Stimulated activated CD4-positive, alpha-beta T cell treated with anti-CD3 and anti-CD28 coated beads, Interleukin-15, amount 100 ng/mL, for 1 hour (primary cell): ENCODE measurements around the gene NEK11.

Source experiments
- DNase-seq, 2 donors: peaks; one replicate each; pipeline ENCODE4 v3.0.0-alpha.2; 2020; ENCODE audit warnings: low read depth in 1 of 2, low spot score in 1 of 2

NEK11 gene

DNA sequence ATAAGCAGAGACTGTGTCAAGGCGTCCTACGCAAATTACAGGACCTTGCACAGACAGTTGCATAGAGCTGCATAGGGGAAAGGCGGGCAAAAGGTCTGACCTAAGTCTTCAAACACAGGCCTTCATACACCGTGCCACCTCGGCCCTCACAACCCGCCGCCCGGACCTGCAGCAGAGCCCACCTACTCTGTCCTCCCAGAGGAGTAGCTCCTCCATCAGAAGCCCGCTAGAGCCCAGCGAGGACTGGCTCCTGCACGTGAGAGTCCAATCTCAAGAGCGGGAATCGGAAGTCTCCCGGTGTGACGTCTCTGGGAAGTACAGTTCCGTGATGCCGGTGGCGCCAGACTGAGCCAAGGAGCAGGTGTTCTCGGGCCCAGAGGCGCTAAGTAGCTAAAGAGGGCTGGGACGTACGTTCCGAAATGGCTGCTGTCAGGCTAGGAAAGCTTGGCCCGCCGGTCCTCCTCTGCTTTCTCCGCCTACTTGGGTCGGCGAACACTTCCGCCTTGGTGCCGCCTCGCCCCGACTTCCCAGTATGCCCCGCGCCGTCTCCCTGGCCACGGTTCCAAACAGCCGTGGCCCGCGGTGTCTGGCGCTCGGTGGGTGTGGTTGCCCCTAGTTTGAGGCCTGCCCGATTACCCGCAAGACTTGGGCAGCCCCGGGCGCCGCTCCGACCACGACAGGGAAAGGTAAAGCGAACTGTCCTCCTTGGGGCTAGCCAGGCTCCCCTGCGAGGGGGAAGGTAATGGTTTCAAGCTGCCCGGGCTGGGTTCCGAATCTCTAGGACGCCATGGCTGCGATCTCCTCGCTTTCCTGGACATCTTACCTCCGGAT lies at the start of gene NEK11, which contains the start of gene ASTE1:
TSS of gene NEK11 (plus strand) at position 557 of the 831 bp plus-strand sequence. CDS start 2,832 bp downstream, outside the sequence.
TSS of gene ASTE1 (minus strand) at position 505 of the 831 bp plus-strand sequence. CDS start 1,519 bp downstream, outside the sequence.
- peak; percentile 80 to 83 for DNase-seq

DNA sequence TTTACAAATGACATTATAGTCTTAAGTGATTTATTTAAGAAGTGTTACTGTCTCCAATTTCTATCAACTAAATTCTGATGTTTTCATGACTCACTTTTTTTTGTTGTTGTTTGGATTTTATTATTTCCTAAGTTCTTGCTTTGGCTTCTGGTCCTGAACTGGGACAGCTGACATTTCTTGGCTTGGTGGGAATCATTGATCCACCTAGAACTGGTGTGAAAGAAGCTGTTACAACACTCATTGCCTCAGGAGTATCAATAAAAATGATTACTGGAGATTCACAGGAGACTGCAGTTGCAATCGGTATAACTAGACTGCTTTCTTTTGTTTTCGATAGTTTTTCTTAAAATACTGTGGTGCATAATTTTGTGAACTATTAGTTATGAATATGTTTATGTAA lies 47.6 kb upstream of the NEK11 start:
- DNase-seq, result no peak

DNA sequence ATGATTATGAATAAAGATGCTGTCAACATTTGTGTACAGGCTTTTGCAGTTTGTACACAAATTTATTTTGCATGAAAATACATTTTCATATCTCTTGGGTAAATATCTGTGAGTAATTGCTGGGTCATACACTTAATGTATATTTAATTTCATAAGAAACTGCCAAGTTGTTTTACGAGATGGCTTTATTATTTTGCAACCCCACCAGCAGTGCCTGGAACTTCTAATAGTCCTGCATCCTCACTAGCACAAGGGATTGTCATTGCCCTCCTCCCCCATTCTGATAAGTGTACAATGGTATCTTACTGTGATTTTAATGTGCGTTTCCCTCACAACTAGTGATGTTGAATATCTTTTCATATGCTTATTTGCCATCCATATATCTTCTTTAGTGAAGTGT lies 45.2 kb upstream of the NEK11 start:
- no peak for DNase-seq

- DNase-seq, result no peak
These were observed 36.4 kb upstream of the NEK11 start for GRCh38 chr3:130990282-130990681.

DNA sequence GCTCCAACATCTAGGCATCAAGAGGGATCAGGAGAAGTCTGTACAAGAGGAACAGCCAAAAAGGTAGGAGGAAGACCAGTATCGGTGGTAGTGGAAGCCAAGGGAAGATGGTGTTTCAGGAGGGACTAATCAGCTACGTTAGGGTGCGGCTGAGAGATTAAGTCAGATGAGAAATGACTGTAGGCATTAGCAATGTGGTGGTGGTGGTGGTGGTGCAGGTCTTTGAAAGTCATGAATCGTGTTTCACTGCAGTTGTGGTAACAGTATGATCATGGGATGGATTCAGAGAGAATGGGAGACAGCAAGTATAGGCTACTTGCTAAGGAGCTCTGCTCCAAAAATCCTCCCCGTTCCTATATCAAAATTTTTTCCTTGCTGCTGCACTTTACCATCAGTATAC lies 35.6 kb upstream of the NEK11 start:
- DNase-seq, result no peak

DNA sequence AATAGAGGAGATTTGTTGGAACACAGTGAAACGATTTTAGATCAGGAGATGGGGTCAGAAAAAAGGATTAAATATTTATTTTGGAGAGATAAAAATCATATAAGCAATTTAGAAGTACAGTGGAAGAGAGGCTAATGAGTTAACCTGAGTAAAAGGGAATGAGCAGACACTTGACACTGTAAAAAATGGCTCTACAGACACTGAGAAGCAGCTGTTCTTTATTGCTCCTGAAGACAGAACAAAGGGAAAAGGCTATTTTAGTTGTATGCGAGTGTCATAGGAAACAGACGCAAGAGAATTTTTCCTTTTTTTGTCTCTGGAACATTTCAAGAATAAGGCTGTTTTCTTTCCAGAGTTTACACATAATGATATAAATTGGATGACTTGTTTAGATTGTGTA lies 34.3 kb upstream of the NEK11 start:
- no peak for DNase-seq

GRCh38 chr3:130997289-130997688 lies 29.4 kb upstream of the NEK11 start:
- no peak for DNase-seq

GRCh38 chr3:131001071-131001470 lies 25.6 kb upstream of the NEK11 start:
- DNase-seq, result no peak

DNA sequence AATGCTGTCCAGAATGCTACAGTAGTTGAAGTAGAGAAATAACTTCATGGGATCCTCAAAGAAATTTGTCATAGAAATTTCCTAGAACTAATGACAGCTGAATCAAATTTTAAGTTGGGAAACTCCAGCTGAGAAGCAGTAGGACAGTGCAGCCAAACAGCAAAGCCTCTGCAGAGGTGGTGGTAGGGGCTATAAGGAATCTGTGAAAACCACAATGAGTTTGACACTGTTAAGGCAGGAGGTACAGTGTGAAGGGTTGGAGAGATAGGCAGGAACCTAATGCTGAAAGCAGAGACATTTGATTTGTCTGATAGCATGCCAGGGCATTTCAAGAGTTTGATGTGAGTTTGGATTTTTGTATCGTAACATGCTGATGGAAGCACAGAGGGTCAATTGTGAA lies 22.1 kb upstream of the NEK11 start:
- DNase-seq, result no peak

DNA sequence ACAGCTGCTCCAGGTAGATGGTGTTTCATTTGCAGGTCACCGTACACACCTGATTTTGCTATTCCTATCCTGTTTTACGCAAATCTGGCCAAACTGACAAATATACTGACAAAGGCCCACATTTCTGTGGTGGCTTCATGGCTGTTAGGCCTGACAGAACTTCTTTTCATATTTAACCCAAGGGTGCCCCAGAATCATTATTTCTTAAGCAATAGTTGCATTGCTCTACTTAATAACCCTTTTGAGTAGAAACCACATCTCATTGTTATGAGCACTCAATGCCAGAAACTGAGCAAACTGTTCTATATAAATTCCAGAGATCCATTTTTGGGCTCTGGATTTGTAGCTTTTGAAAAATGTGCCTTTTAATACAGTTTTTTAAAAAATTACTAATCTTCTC lies 19.4 kb upstream of the NEK11 start:
- DNase-seq, result no peak

GRCh38 chr3:131007782-131008181 lies 18.9 kb upstream of the NEK11 start:
- DNase-seq, result no peak

GRCh38 chr3:131008326-131008725 lies 18.4 kb upstream of the NEK11 start:
- DNase-seq, result no peak

GRCh38 chr3:131009698-131010097 lies 17.0 kb upstream of the NEK11 start:
- no peak for DNase-seq

GRCh38 chr3:131018970-131019369 lies 7.7 kb upstream of the NEK11 start:
- DNase-seq, result no peak

DNA sequence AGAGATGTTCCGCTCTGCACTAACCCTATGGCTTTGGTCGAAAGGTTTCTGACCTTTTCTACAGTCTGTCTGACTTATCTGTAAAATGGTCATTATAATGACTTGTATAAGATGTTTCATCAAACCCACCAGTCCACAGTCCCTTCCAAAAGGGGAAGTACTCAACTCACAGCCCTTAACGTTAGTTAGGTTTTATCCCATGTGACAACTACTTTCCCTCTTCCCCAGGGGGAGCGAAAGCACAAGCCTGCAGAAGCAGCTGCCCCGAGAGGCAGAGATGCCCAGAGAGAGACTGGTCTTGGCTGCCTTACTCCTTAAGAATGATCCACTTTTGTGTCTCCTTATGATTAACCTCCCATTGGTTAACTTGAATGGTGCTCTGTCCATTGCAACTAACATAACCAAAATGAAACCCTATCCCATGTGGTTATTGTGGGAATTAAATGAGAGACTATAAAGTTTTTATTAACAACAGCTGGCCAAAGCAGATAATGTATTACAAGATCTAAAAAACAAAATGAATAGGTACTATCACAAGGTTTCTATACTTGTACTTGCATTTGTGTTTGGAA lies 6.5 kb upstream of the NEK11 start:
- no peak for DNase-seq

- no peak for DNase-seq
These were observed 1.1 kb upstream of the NEK11 start for GRCh38 chr3:131025539-131025938.

DNA sequence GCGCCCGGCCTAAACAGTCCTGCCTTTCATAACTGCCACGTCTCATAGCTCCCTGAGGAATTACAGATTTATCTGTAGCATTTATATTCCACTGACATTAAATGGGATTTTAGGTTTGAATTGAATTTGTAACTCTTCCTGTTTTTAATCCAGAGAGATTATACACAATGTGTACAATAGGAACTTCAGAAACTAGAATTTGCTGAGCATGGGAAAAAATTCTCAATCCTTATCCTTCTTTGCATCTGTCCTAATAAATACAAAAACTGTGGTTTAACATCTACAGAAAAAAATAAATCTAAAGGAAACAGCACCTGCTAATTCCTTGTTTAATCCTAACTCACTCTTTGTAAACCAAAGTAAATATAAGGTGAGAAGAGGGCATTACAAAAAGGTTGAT lies 2.2 kb downstream of the NEK11 start:
- DNase-seq, result no peak

- DNase-seq, result no peak
These were observed 5.0 kb downstream of the NEK11 start for GRCh38 chr3:131031660-131032059.

GRCh38 chr3:131033480-131034080 lies 6.9 kb downstream of the NEK11 start:
- DNase-seq, result no peak

DNA sequence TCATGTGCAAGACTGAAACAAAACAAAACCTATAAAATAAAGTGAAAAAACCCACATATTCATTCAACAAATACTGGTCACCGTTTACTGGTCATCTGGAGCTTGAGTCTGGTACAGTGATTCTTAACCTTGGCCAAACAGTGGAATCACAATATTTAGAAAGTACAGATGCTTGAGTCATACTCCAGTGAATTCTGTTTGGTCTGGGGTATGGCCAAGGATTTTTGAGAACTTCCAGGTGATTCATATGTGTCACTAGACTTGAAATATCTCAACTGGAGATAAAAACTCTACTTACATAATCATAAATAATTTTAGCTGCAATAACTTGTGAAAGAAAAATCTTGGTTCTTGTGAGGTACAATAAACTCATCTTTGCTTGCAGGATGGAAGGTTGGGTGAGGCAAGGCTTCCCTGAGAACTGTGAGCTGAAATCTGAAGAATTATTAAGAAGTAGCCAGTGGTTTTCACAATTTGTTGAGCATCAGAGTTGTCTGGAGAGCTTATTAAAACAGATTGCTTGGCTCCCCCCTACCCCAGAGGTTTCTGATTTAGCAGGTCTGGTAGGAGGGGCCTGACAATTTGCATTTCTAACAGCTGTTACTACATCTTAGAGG lies 9.6 kb downstream of the NEK11 start:
- DNase-seq, result no peak

GRCh38 chr3:131036986-131037385 lies 10.3 kb downstream of the NEK11 start:
- DNase-seq, result no peak

DNA sequence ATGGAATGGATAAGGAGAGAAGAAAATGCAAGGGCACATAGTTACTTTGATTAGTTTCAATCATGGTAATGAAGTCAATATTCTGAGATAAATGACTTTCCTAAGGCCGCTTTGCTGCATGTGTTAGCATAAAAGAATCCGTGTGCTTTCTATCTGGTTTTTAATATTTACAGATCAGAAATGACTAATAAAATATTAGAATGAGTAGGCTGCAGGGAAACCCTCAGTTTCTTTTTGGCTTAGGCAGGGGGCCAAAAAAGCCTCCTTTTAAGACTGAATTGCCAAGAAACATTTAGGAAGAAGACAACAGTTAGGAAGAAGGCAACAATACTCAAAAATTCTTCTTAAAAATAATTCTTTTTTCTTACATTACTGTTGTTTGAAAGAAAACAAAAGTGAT lies 11.6 kb downstream of the NEK11 start:
- no peak for DNase-seq
